Retinal pigment epithelial cell (primary cell): ENCODE data around the gene SETDB2.

Experiments used
- DNase-seq: peaks from one replicate; pipeline ENCODE4 v3.0.0-alpha.2; 2010; ENCODE audit warnings: low read depth
- H3K4me3 ChIP-seq: 2 replicates; pipeline ENCODE4 v1.5.1; 2011; ENCODE audit warnings: mild to moderate bottlenecking, low read length, control low read depth, moderate library complexity
- CTCF ChIP-seq: conservative IDR thresholded peaks from 2 replicates; pipeline ENCODE4 v1.5.1; 2011; ENCODE audit warnings: low read depth, low read length, control low read depth, inconsistent platforms

Gene SETDB2

GRCh38 chr13:49452725-49453457 is 8.8 kb downstream of the SETDB2 start:
- no peak for TF ChIP-seq CTCF
- H3K4me3 ChIP-seq: no peak overlapping the region
- no peak for DNase-seq

GRCh38 chr13:49453465-49453864 is 9.4 kb downstream of the SETDB2 start:
- no peak for TF ChIP-seq CTCF
- DNase-seq: no peak
- no peak overlapping the region for H3K4me3 ChIP-seq

- no peak for TF ChIP-seq CTCF
Observed at GRCh38 chr13:49454388-49455006, 10.4 kb downstream of the SETDB2 start.

GRCh38 chr13:49455007-49455398 is 10.9 kb downstream of the SETDB2 start:
- DNase-seq: no peak
- H3K4me3 ChIP-seq: no peak overlapping the region
- no peak for TF ChIP-seq CTCF

More at GRCh38 chr13:49454388-49455006, 10.4 kb downstream of the SETDB2 start:
- no peak overlapping the region for H3K4me3 ChIP-seq
- DNase-seq: no peak

DNA sequence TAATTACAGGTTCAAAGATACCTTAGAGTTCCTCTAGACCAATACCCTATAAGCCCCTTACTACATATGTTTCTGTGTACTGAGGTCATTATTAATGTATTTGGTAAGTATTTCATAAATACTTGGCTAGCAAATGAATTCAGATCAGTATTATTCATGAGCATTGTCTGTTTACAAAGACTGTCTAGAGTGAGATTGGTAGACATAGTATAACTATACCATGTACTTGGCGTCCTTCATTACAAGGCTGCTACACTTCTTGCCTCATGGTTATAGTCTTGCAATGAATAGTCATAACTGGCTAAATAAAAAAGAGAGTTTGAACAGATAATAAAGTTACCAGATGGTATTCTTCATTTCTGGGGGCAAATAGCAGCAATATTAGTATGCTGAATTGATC is 12.1 kb downstream of the SETDB2 start:
- H3K4me3 ChIP-seq: no peak overlapping the region
- DNase-seq: no peak
- TF ChIP-seq CTCF: no peak

DNA sequence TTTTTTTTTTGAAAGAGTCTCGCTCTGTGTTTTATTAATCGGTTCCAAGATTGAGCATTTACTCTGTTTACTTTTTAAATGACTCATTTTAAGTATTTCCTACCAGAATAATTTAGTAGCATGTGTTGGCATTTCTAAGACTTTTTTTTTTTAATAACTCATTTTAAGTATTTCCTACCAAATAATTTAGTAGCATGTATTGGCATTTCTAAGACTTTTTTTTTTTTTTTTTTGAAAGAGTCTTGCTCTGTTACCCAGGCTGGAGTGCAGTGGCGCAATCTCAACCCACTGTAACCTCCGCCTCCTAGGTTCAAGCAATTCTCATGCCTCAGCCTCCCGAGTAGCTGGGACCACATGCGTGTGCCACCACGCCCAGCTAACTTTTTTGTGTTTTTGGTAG is 13.1 kb downstream of the SETDB2 start:
- TF ChIP-seq CTCF: no peak
- no peak for DNase-seq

DNA sequence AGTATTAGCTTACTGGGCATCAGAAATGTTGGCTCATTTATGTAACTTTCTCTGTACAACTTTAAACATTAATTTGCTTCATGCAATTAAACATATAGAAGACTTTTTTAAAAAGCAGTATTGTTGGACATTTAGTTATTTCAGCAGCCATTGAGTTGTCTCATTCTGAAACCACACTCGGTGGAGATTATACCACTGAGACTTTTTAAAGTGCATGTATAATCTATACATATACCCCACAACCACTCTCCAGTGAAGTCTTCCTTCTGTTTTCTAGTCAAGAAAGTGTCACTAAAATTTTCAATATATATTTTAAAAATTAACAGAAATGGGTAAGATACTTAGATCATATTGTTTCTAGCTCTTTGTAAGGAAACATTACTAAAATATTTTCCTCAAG is 15.5 kb downstream of the SETDB2 start:
- no peak for TF ChIP-seq CTCF
- no peak overlapping the region for H3K4me3 ChIP-seq
- no peak for DNase-seq

More for the DNA sequence above, 13.1 kb downstream of the SETDB2 start:
- no peak overlapping the region for H3K4me3 ChIP-seq
